Endothelial cell (in vitro differentiated cells): ENCODE results near the gene IL15. TPM values are rescaled to one million over a fixed set of nuclear protein-coding genes. Genes with fewer than 3 reads are reported as not detected.

Source experiments
- DNase-seq: peaks from one replicate; pipeline ENCODE4 v3.0.0; 2021; ENCODE audit warnings: low spot score
- H3K27ac Mint-ChIP-seq: one replicate; pipeline ENCODE4 v1.8.0; 2021; ENCODE audit warnings: mixed read lengths, inconsistent platforms; ENCODE audit not compliant: unreplicated experiment
- H3K27me3 Mint-ChIP-seq: one replicate; pipeline ENCODE4 v1.8.0; 2021; ENCODE audit warnings: mild to moderate bottlenecking, moderate library complexity, mixed read lengths, inconsistent platforms; ENCODE audit not compliant: unreplicated experiment
- H3K36me3 Mint-ChIP-seq: one replicate; pipeline ENCODE4 v1.8.0; 2021; ENCODE audit warnings: mild to moderate bottlenecking, low read depth, mixed read lengths, inconsistent platforms; ENCODE audit not compliant: unreplicated experiment
- H3K4me1 Mint-ChIP-seq: one replicate; pipeline ENCODE4 v1.8.0; 2021; ENCODE audit warnings: mild to moderate bottlenecking, mixed read lengths, inconsistent platforms; ENCODE audit not compliant: unreplicated experiment
- H3K4me3 Mint-ChIP-seq: one replicate; pipeline ENCODE4 v1.8.0; 2021; ENCODE audit warnings: mild to moderate bottlenecking, mixed read lengths, inconsistent platforms; ENCODE audit not compliant: unreplicated experiment
- H3K9me3 Mint-ChIP-seq: one replicate; pipeline ENCODE4 v1.8.0; 2021; ENCODE audit warnings: mixed read lengths, inconsistent platforms; ENCODE audit not compliant: unreplicated experiment
- CTCF ChIP-seq: fragments of 200-600 bp; sonication (generic); IDR thresholded peaks from one replicate; pipeline ENCODE4 v1.5.0; 2021; ENCODE audit warnings: antibody characterized with exemption; ENCODE audit not compliant: unreplicated experiment
- total RNA-seq: library from RNA; stranded (reverse); fragmentation: NEBNext Ultra II Directional; extraction: Animal tissue kit (Norgen Biotek cat#: 25700); gene quantifications from one replicate; pipeline ENCODE4 v1.2.1, GENCODE V29; 2021; ENCODE audit not compliant: unreplicated experiment

Gene IL15
- total RNA-seq, 1 donor from 2014 or later = 8.8 TPM

GRCh38 chr4:141637565-141637964 lies 1.2 kb downstream of the IL15 start:
- H3K9me3 Mint-ChIP-seq = no peaks in the 10 kb centered on the region
- peak overlapping the region; percentile 58 for H3K27ac Mint-ChIP-seq
- no peak for DNase-seq
- peaks cover 26% of the 10 kb centered on the region for H3K4me1 Mint-ChIP-seq
- H3K4me3 Mint-ChIP-seq = peak overlapping the region; percentile 91
- no peaks in the 10 kb centered on the region for H3K36me3 Mint-ChIP-seq
- TF ChIP-seq CTCF = no peak
- peaks cover 6% of the 10 kb centered on the region for H3K27me3 Mint-ChIP-seq

- no peaks in the 10 kb centered on the region for H3K36me3 Mint-ChIP-seq
- H3K27ac Mint-ChIP-seq = peak overlapping the region; percentile 53
- no peaks in the 10 kb centered on the region for H3K9me3 Mint-ChIP-seq
- H3K27me3 Mint-ChIP-seq = peaks cover 6% of the 10 kb centered on the region
- no peak for DNase-seq
- H3K4me3 Mint-ChIP-seq = peak overlapping the region; percentile 32
- TF ChIP-seq CTCF = no peak
- H3K4me1 Mint-ChIP-seq = peaks cover 26% of the 10 kb centered on the region
These were observed 1.8 kb downstream of the IL15 start for GRCh38 chr4:141638230-141638629.

GRCh38 chr4:141640696-141641095 lies 4.3 kb downstream of the IL15 start:
- no peaks in the 10 kb centered on the region for H3K9me3 Mint-ChIP-seq
- no peak overlapping the region for H3K27ac Mint-ChIP-seq
- peaks cover 24% of the 10 kb centered on the region for H3K4me1 Mint-ChIP-seq
- H3K4me3 Mint-ChIP-seq = no peak overlapping the region
- peaks cover 6% of the 10 kb centered on the region for H3K27me3 Mint-ChIP-seq
- DNase-seq = no peak
- TF ChIP-seq CTCF = no peak
- no peaks in the 10 kb centered on the region for H3K36me3 Mint-ChIP-seq

GRCh38 chr4:141642063-141642462 lies 5.7 kb downstream of the IL15 start:
- Mint-ChIP-seq H3K4me3 (no peak overlapping the region), H3K36me3 (no peaks in the 10 kb centered on the region), H3K27ac (no peak overlapping the region), H3K4me1 (peaks cover 23% of the 10 kb centered on the region), H3K27me3 (peaks cover 6% of the 10 kb centered on the region), H3K9me3 (no peaks in the 10 kb centered on the region)
- no peak for TF ChIP-seq CTCF
- DNase-seq = no peak

GRCh38 chr4:141642711-141643110 lies 6.3 kb downstream of the IL15 start:
- H3K27ac Mint-ChIP-seq = no peak overlapping the region
- no peaks in the 10 kb centered on the region for H3K36me3 Mint-ChIP-seq
- H3K4me3 Mint-ChIP-seq = no peak overlapping the region
- no peak for TF ChIP-seq CTCF
- no peak for DNase-seq
- peaks cover 3% of the 10 kb centered on the region for H3K27me3 Mint-ChIP-seq
- no peaks in the 10 kb centered on the region for H3K9me3 Mint-ChIP-seq
- H3K4me1 Mint-ChIP-seq = peaks cover 25% of the 10 kb centered on the region
